ES-I3 (cell line): ENCODE measurements around the gene SPATA7.

Experiments
- H3K36me3 ChIP-seq: 2 replicates; pipeline ENCODE4 v1.6.1; 2013; ENCODE audit warnings: mild to moderate bottlenecking, low read length, control low read depth, moderate library complexity; ENCODE audit not compliant: insufficient read depth
- H3K4me1 ChIP-seq: 2 replicates; pipeline ENCODE4 v1.6.1; 2013; ENCODE audit warnings: mild to moderate bottlenecking, control low read depth, low read length; ENCODE audit not compliant: insufficient read depth
- H3K9ac ChIP-seq: 2 replicates; pipeline ENCODE4 v1.6.1; 2013; ENCODE audit warnings: low read depth, mild to moderate bottlenecking, low read length, moderate library complexity
- H3K9me3 ChIP-seq: 2 replicates; pipeline ENCODE4 v1.6.1; 2013; ENCODE audit warnings: mild to moderate bottlenecking, low read length, moderate library complexity; ENCODE audit not compliant: control insufficient read depth, insufficient read depth

SPATA7 gene

GRCh38 chr14:88437658-88438057 lies 52.2 kb downstream of the SPATA7 start:
- Histone ChIP-seq H3K4me1 (no peaks in the 10 kb centered on the region), H3K36me3 (no peaks in the 10 kb centered on the region), H3K9me3 (no peaks in the 10 kb centered on the region), H3K9ac (no peak overlapping the region)

DNA sequence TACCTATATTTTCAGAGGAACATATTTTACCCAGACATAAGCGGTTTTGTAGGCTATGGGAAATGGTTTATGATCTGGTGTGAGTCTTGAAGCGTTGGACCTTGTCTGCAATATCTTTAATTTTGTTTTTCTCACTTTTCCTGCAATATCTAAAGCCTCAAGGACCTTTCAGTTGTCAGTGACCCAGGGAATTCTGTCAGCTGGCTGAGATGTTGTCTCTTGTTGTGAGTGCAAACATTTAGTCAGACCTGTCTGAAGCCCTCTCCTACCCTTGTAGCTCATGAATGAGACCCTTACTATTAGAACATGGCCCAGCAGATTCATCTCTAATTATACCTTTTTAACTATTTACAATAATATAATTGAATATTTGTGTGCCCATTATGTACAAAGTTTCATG lies 53.6 kb downstream of the SPATA7 start:
- H3K9me3 ChIP-seq = no peaks in the 10 kb centered on the region
- no peaks in the 10 kb centered on the region for H3K4me1 ChIP-seq
- H3K36me3 ChIP-seq = no peaks in the 10 kb centered on the region
- no peak overlapping the region for H3K9ac ChIP-seq

DNA sequence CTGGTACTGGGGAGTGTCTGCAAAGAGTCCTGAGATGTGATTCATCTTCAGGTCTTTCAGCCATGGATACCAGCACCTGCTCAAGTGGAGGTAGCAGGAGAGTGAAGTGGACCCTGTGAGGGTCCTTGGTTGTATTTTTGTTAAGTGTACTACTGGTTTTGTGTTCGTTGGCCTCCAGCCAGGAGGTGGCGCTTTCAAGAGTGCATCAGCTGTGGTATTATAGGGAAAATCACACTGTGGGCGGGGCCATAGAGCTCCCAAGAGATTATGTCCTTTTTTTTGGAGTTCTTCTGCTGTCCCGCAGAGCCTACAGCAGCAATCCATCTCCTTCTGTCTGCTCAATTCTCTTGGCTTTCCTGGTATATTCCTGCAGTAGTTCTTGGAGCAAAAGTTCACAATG lies 66.8 kb downstream of the SPATA7 start:
- Histone ChIP-seq H3K4me1 (no peaks in the 10 kb centered on the region), H3K9ac (no peak overlapping the region), H3K9me3 (no peaks in the 10 kb centered on the region), H3K36me3 (peaks cover 5% of the 10 kb centered on the region; the same call in 1 of the 2 replicates)

DNA sequence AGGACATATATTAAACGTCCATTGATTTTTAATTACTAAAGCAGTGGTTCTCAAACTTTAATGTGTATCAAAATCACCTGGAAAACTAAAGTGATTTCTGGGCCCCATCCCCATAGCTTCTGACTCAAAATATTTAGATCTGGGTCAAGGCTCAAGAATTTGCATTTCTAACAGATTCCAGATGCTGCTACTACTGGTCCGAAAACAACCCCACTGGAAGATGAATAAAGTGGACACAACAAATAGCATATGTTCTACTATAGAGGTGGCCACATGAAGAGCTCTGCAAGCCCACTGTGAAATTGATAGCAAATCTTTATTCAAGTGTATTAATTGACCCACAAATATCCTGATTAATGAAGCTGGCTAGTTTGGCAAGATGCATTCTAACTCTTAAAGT lies 69.4 kb downstream of the SPATA7 start:
- Histone ChIP-seq H3K4me1 (no peaks in the 10 kb centered on the region), H3K36me3 (peaks cover 5% of the 10 kb centered on the region; the same call in 1 of the 2 replicates)

GRCh38 chr14:88463318-88463717 lies 77.9 kb downstream of the SPATA7 start:
- peaks cover 13% of the 10 kb centered on the region for H3K9me3 ChIP-seq
- H3K4me1 ChIP-seq = no peaks in the 10 kb centered on the region
- H3K36me3 ChIP-seq = peaks cover 4% of the 10 kb centered on the region; the same call in 1 of the 2 replicates
- no peak overlapping the region for H3K9ac ChIP-seq

More for the DNA sequence above, 69.4 kb downstream of the SPATA7 start:
- no peaks in the 10 kb centered on the region for H3K9me3 ChIP-seq
- no peak overlapping the region for H3K9ac ChIP-seq

DNA sequence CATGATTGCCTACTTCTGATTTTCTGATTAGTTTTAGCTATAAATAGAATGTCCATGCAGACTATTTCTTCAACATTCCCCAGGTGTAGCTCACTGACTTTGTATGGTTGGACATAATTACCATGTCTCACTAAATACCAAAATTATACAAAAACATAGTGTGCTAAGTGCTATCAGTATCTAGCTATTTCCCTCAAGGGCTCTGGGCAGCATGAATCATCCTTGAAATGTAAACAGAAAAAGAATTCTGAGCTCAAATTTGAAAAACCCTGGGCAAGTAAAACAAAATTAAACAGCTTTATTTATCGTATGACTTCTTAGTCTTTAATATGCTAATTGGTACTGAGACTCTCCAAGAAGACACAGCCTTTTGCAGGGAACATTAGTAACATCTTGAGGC lies 82.9 kb downstream of the SPATA7 start:
- Histone ChIP-seq H3K9ac (no peak overlapping the region), H3K9me3 (no peaks in the 10 kb centered on the region)

DNA sequence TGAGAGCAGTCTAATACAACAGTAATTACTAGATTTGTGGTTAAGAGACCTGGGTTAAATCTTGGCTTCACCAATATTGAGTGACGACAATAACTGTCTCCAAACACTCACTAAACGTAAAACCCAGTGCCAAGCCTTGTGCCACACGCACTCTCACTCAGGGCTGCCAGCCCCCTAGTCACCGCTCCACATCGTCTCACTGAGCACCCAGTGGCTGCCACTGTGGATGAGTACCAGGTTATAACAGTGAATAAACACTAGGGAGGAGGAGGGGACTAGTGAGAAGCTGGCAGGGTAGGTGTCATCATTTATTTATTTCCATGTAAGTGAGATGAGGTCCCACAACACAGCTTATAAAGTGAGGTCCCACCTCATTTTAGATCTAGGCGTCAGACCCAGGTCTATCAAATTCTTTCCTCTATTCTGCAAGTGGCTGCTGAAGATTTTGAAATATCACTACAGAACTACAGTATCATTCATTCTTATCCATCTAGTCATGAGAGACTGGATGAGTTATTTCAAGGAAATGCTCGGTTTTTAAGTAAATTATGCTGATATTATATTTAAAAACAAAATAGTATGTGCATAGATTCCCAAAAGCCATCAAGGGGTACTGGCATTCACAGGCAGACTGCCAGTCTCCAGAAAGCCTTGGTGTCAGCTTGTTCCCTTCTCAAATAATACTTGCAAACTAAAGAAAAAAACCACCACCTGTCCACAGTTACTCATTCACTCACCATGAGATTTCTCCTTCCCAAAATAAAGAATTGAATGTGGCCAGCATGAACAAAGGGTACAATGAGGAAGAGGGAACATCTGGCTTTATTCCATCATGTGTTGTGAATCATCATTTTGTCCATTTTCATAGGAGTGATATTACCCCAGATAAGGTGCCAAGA lies 85.3 kb downstream of the SPATA7 start:
- Histone ChIP-seq H3K4me1 (no peaks in the 10 kb centered on the region), H3K9me3 (no peaks in the 10 kb centered on the region), H3K36me3 (peaks cover 4% of the 10 kb centered on the region), H3K9ac (no peak overlapping the region)

More for the DNA sequence above, 82.9 kb downstream of the SPATA7 start:
- no peaks in the 10 kb centered on the region for H3K4me1 ChIP-seq
- H3K36me3 ChIP-seq = peaks cover 4% of the 10 kb centered on the region

- H3K4me1 ChIP-seq = no peaks in the 10 kb centered on the region
- H3K36me3 ChIP-seq = no peaks in the 10 kb centered on the region; the same call in none of the 2 replicates
- no peak overlapping the region for H3K9ac ChIP-seq
These were observed 88.3 kb downstream of the SPATA7 start for GRCh38 chr14:88473791-88474190.

GRCh38 chr14:88476214-88476774 lies 90.8 kb downstream of the SPATA7 start:
- Histone ChIP-seq H3K36me3 (peaks cover 2% of the 10 kb centered on the region), H3K4me1 (no peaks in the 10 kb centered on the region)

More at GRCh38 chr14:88473791-88474190, 88.3 kb downstream of the SPATA7 start:
- H3K9me3 ChIP-seq = no peaks in the 10 kb centered on the region

DNA sequence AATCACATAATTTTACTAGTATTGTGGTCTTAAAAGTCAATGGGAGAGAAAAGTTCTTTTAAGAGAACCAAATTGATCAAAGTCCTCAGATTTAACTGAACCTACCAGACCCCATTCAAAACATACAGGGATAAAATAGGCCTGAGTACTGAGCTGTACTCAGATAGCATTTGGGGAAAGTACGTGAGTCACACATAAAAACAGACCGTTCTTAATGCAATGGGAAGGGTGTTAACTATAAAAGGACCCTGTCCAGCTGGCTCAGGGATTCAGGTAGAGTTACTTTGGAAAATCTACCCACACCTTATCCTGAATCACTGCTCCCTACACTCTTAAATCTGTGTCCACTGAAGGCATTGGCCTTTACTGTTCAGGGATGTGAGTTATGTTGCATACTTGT lies 91.4 kb downstream of the SPATA7 start:
- peaks cover 2% of the 10 kb centered on the region for H3K36me3 ChIP-seq
- H3K9ac ChIP-seq = no peak overlapping the region
- no peaks in the 10 kb centered on the region for H3K4me1 ChIP-seq
- no peaks in the 10 kb centered on the region for H3K9me3 ChIP-seq

More at GRCh38 chr14:88476214-88476774, 90.8 kb downstream of the SPATA7 start:
- Histone ChIP-seq H3K9me3 (no peaks in the 10 kb centered on the region), H3K9ac (no peak overlapping the region)

DNA sequence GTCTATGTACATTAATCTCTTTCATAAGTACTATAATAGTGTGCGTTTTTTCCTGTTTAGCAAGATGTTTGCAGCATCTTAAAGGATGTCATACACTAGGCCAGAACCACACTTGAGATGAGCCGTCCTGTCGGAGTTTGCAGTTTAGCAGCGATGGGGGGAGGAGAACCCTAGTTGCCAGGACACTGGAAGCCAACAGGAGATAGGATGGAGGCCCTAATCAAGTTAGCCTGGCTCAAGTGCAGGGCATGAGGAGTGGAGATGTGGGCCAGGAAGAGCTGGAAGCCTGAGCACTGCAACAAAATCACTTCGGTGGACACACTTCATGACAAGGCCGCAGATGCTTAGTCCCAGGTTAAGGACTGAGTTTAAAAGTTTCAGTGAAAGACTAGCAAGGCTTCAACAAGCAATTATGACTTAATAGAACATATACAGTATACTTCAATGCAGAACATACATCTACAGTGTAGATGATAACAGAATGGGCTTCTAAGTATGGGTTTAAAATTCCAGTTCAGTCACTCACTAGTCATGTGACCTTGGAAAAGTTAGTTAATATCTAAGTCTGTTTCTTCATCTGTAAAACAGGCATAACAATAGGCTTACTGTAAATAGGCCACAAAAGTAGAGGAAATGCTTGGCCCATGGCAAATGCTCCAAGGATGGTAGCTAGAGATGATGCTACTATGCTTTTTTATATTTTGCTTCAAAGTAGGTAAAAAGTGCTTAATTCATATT lies 92.2 kb downstream of the SPATA7 start:
- H3K36me3 ChIP-seq = peaks cover 2% of the 10 kb centered on the region; the same call in 1 of the 2 replicates
- no peaks in the 10 kb centered on the region for H3K9me3 ChIP-seq
- no peaks in the 10 kb centered on the region for H3K4me1 ChIP-seq
- H3K9ac ChIP-seq = no peak overlapping the region

GRCh38 chr14:88478931-88479330 lies 93.5 kb downstream of the SPATA7 start:
- no peaks in the 10 kb centered on the region for H3K4me1 ChIP-seq
- no peaks in the 10 kb centered on the region for H3K9me3 ChIP-seq
- no peak overlapping the region for H3K9ac ChIP-seq
- H3K36me3 ChIP-seq = peaks cover 2% of the 10 kb centered on the region; the same call in 1 of the 2 replicates

DNA sequence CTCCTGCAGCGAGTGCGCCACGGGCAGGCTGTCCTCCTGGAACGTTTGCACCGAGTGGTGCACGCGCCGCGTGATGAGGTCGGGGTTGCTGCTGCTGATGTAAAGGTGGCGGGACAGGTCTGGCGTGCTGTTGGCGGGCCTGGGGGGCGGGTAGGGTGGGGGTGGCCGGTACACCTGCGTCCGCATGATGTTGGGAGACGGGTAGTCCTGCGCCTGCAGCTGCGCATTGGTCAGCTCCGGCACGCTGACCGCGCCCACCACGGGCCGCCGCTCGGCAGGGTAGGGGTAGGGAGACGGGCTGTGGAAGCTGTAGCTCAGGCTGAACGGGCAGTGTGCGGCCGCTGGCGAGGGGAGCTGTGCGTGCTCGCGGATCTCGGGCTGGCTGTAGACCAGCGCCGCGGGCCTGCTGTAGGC lies 94.1 kb downstream of the SPATA7 start:
- no peaks in the 10 kb centered on the region for H3K9me3 ChIP-seq
- H3K36me3 ChIP-seq = peaks cover 2% of the 10 kb centered on the region; the same call in 1 of the 2 replicates
- H3K9ac ChIP-seq = no peak overlapping the region

GRCh38 chr14:88481059-88481458 lies 95.6 kb downstream of the SPATA7 start:
- no peak overlapping the region for H3K9ac ChIP-seq
- no peaks in the 10 kb centered on the region for H3K9me3 ChIP-seq
- H3K4me1 ChIP-seq = no peaks in the 10 kb centered on the region
- H3K36me3 ChIP-seq = peaks cover 2% of the 10 kb centered on the region; the same call in 1 of the 2 replicates

More for the DNA sequence above, 94.1 kb downstream of the SPATA7 start:
- H3K4me1 ChIP-seq = no peaks in the 10 kb centered on the region
